HG02943 (cell line): ENCODE results near the gene GPER1.
"Not testable (repeated sequence)": the region's sequence is repeated elsewhere in the genome, so short reads cannot be mapped to it uniquely, and the experiment has no call there.

ENCODE experiments used
- ATAC-seq: cut with Tn5 transposase; IDR thresholded peaks from one replicate; pipeline ENCODE4 v1.9.1; 2021; ENCODE audit warnings: mild to moderate bottlenecking, low read depth, moderate library complexity; ENCODE audit not compliant: unreplicated experiment

GPER1 gene

DNA sequence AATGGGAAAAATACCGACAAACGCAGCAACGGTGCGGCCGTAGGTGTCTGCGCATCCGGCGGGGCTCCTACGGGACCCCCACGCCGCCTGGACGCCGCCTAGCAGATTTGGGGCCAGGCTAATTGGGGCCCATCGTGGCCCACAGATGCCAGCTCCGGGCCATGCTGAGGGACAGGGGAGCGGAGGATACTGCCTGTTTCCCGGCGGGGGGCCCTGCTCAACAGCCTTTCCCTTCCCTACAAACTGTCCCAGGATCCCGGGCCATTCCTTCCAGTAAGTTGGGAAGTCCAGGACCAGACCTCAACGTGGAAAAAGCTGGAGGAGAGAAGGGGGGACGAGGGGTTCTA lies 21.7 kb upstream of the GPER1 start:
- no peak for ATAC-seq

DNA sequence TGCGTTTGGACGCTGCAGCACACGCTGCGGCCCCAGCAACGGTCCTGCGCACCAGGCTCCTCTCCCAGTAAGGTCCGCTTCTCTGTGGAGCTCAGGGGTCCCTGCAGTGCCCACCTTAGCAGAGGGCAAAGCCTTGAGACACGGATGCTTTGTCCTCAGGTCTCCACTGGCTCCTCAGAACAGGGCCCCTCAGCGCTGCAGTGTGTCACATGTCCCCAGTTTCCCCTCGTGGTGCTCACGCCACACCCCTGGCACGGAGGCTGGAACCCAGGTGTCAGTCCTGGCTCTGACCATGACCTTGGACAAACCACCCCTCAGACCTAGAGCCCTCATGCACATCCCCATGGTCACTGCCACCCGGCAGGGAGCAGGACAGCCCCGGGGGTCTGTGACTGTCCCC lies 19.9 kb upstream of the GPER1 start:
- ATAC-seq: no peak

- no peak for ATAC-seq
These were observed 19.3 kb upstream of the GPER1 start for GRCh38 chr7:1068619-1069018.

- no peak for ATAC-seq
These were observed 17.3 kb upstream of the GPER1 start for GRCh38 chr7:1070544-1071011.

DNA sequence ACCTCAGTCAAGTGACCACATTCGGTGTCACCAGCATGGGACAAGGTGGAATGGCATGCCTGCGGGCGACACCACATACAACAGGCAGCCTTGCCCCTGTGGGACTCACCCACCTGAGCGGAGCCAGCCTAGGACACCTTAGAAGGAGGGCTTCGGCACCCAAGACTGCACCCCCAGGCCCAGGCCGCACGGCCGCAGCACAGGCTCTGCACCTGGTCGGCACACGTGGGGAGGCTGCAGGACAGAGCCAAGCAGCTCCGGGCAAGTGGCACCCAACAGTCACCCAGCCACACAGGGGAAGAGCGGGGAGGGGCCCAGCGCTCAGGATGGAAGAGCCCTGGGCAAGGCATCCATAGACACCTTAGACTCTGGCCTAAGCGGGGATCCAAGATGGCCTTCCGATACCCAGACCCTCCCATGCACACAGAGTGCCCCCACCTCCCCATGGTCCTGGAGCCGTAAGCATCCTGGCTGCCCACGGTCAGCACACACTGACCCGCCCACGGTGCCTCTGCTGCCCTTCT lies 16.1 kb upstream of the GPER1 start:
- no peak for ATAC-seq

DNA sequence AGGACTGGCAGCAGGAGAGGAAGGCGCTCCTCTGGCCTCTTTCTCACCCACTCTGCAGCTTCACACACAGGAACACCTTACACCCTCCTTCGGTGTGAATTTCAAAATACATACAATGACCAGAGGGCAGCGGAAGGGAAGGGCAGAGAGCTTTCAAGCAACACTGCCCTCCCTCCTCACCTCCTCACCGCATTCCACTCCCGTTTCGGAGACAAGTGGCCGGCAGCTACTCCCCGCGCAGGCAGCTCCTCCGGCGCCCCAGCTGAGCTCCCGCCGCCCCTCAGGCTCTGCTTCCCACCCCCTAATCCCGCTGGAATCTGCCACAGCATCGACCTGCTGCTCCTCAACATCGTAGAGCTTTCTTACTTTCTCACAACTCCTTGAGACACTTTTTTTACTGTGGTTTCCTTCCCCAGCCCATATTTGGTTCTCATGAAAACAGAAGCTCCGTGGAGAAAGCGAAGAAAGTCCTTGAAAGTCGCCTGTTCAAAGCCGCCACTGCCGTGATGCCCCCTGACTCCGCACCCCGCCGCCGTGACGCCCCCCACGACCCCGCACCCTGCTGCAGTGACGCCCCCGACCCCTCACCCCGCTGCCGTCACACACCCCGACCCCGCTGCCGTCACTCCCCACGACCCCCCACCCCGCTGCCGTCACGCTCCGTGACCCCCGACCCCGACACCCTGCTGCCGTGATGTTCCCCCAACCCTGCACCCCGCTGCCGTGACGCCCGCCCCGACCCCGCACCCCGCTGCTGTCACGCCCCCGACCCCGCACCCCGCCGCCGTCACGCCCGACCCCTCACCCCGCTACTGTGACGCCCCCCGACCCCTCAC lies 14.6 kb upstream of the GPER1 start:
- no peak for ATAC-seq

- not testable (repeated sequence) for ATAC-seq
These were observed 13.9 kb upstream of the GPER1 start for GRCh38 chr7:1074018-1074417.

GRCh38 chr7:1074593-1075431 lies 13.1 kb upstream of the GPER1 start:
- no peak for ATAC-seq

GRCh38 chr7:1076184-1077072 lies 11.5 kb upstream of the GPER1 start:
- no peak for ATAC-seq

DNA sequence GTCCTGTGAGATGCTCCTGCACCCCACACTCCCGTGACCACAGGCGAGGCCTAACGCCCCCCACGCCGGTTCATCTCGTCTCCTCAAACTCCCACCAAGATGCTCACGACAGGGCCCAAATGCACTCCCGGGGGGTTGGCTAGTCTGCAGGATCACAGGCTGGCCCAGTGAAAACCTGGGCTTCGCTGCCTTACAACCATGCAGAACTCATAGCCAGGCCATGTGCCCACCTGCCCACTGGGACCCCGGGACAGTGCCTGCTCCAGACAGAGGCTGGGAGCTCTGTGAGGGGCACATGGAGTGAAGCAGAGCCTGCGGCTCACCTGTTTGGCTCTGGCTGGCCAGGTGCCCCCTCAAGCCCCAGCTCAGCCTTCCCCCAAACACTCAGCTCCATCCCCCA lies 9.4 kb upstream of the GPER1 start:
- ATAC-seq: no peak

GRCh38 chr7:1078985-1079384 lies 8.9 kb upstream of the GPER1 start:
- no peak for ATAC-seq

GRCh38 chr7:1079546-1079945 lies 8.4 kb upstream of the GPER1 start:
- ATAC-seq: no peak

GRCh38 chr7:1080252-1080920 lies 7.5 kb upstream of the GPER1 start:
- ATAC-seq: no peak

- ATAC-seq: no peak
These were observed 7.0 kb upstream of the GPER1 start for GRCh38 chr7:1080921-1081255.

DNA sequence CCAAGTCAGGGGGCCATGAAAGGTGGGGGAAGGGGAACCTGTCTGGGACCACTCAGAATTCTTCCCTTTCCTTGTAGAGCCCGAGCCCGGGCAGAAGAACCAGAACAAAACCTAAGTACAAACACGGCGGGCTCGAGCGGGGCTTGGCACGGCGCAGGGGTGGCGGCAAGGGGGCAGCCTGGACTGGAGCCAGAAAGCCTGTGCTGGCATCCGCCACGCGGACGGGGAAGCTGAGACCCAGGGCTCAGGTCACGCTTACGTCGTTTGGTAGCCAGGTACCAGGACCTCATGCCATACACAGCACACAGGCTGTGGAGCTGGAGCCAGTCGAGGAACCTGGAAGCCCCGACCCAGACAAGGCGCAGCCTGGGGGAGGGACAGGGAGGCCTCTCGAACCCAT lies 6.6 kb upstream of the GPER1 start:
- no peak for ATAC-seq

DNA sequence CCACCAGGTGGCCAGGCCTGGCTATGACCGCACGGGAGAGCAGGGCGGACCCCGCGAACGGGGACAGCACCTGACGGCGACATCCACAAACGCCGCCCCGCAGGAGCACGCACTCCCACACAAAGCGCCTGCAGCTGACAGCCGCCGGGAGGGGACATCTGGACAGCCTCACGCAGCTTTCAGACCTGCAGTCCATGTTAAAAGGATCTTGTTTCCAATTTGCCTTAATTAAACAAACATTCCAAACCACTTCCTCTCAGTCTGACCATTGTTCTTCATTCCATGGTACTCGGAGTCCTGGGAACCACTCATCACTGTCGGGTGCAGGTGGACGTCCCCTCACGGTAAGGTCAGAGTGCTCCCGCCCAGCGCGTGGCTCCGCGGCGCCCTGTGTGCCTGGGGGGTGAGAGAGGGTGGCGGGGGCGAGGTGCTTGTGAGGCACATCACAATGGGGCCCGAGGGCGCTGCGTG lies 5.9 kb upstream of the GPER1 start:
- ATAC-seq: no peak

DNA sequence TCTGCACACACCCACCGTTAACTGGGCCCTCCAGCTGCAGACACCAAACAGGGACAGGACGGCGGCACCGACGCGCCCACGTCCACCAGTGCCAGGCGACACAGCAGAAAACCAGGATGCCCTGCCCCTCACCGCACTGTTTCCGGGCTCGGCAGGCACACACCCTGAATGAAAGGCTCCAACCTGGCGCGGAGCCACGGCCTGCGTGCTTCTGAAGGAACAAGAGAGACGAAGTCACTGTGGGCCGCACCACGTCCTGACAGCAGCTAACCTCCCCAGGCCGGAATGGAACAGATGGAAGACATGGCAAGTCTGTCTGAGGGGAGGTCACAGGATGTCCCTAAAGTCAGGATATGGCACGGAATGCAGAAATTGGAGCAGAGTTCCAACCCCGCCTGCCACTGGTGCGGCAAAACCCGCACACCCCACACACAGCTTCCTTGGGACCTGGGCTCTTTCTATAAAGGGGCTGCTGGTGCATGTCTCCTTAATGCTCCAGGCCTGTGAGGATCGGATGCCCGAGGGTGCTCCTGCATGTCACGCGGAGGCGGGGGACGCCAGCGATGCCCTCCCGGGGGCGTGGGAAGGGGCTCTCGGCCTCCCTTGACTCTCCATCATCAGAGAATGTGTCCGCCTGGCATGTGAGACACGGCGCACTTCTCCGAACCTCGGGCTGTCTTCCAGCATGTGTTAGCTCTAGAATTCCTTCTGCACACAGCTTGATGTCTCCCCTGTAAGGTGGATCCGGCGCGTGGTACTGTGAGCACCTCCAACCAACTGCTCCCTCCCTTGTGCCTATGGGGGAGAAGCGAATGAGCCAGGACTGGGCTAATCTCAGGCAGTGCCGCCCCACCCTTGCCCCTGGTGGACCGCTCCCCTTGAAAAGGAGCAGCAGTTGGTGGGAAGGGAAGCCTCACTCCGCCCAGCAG lies 3.9 kb upstream of the GPER1 start:
- no peak for ATAC-seq

GRCh38 chr7:1085266-1085665 lies 2.6 kb upstream of the GPER1 start:
- no peak for ATAC-seq

GRCh38 chr7:1085910-1086421 lies 1.9 kb upstream of the GPER1 start:
- ATAC-seq: no peak
